Activated naive CD8-positive, alpha-beta T cell (primary cell): ENCODE data around the gene HTN3.
"Not testable (repeated sequence)": the region's sequence is repeated elsewhere in the genome, so short reads cannot be mapped to it uniquely, and the experiment has no call there.

Experiments
- H3K27ac Mint-ChIP-seq: one replicate; pipeline ENCODE4 v1.8.0; 2021; ENCODE audit warnings: mixed read lengths
- H3K27me3 Mint-ChIP-seq: one replicate; pipeline ENCODE4 v1.8.0; 2021; ENCODE audit warnings: mixed read lengths
- H3K36me3 Mint-ChIP-seq: one replicate; pipeline ENCODE4 v1.8.0; 2021; ENCODE audit warnings: mixed read lengths
- H3K4me1 Mint-ChIP-seq: one replicate; pipeline ENCODE4 v1.8.0; 2021; ENCODE audit warnings: low read depth, mixed read lengths
- H3K4me3 Mint-ChIP-seq: one replicate; pipeline ENCODE4 v1.8.0; 2021; ENCODE audit warnings: mild to moderate bottlenecking, mixed read lengths
- H3K9me3 Mint-ChIP-seq: one replicate; pipeline ENCODE4 v1.8.0; 2021; ENCODE audit warnings: low read depth, mixed read lengths

The HTN3 gene

GRCh38 chr4:70028159-70028558 lies at the start of gene HTN3:
TSS of gene HTN3 (plus strand) at chr4:70028459. CDS start at chr4:70030741, 2,282 bp downstream.
- not testable (repeated sequence) for H3K9me3 Mint-ChIP-seq, H3K4me1 Mint-ChIP-seq, H3K4me3 Mint-ChIP-seq, H3K36me3 Mint-ChIP-seq, H3K27ac Mint-ChIP-seq, H3K27me3 Mint-ChIP-seq

GRCh38 chr4:69984030-69984443 lies 44.2 kb upstream of the HTN3 start:
- no peaks in the 10 kb centered on the region for H3K9me3 Mint-ChIP-seq
- H3K36me3 Mint-ChIP-seq = no peaks in the 10 kb centered on the region
- no peak overlapping the region for H3K27ac Mint-ChIP-seq
- no peaks in the 10 kb centered on the region for H3K27me3 Mint-ChIP-seq
- no peaks in the 10 kb centered on the region for H3K4me1 Mint-ChIP-seq
- no peak overlapping the region for H3K4me3 Mint-ChIP-seq

DNA sequence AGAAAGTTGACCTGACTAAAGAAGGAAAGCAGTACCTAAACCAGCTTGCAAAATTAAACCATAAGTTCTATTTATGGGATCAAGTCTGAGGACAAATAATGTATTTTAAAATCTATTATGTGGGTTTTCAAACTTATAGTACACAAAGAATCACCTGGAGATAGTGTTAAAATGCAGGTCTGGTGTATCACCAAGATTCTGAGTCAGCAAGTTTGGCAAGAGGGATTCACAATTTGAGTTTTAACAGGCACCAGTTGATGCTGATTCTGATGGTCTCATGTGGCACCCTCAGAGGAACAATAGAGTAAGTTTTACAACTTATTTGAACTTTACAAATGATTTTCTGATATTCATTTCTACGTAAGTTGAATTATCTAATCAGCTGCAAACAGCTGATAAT lies 41.6 kb upstream of the HTN3 start:
- Mint-ChIP-seq H3K27ac (no peak overlapping the region), H3K36me3 (no peaks in the 10 kb centered on the region), H3K4me3 (no peak overlapping the region), H3K9me3 (no peaks in the 10 kb centered on the region), H3K27me3 (no peaks in the 10 kb centered on the region), H3K4me1 (no peaks in the 10 kb centered on the region)

DNA sequence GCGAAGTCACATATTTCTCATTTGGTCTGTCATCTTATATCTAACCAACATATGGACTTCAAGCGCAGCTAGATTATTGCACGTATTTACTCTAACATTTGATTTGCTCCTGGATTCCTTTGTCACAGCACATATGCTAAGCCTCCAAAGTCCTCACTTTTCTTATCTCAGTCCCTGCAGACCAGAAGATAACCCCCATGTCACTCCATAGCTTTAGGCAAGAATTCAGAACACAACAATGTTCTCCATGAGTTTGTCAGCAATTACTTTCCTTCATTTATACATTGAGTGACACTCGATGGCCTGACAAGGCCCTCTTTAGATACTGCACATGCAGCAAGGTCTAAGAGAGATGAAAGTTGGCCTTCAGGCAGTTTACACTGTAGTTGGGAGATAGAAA lies 37.2 kb upstream of the HTN3 start:
- H3K4me1 Mint-ChIP-seq = no peaks in the 10 kb centered on the region
- no peaks in the 10 kb centered on the region for H3K9me3 Mint-ChIP-seq
- H3K4me3 Mint-ChIP-seq = no peak overlapping the region
- no peaks in the 10 kb centered on the region for H3K27me3 Mint-ChIP-seq
- no peaks in the 10 kb centered on the region for H3K36me3 Mint-ChIP-seq
- no peak overlapping the region for H3K27ac Mint-ChIP-seq

- no peaks in the 10 kb centered on the region for H3K36me3 Mint-ChIP-seq
- no peaks in the 10 kb centered on the region for H3K9me3 Mint-ChIP-seq
- H3K4me3 Mint-ChIP-seq = no peak overlapping the region
- H3K27me3 Mint-ChIP-seq = peaks cover 3% of the 10 kb centered on the region
- no peaks in the 10 kb centered on the region for H3K4me1 Mint-ChIP-seq
- H3K27ac Mint-ChIP-seq = no peak overlapping the region
Measured at GRCh38 chr4:69994782-69995181, 33.5 kb upstream of the HTN3 start.

DNA sequence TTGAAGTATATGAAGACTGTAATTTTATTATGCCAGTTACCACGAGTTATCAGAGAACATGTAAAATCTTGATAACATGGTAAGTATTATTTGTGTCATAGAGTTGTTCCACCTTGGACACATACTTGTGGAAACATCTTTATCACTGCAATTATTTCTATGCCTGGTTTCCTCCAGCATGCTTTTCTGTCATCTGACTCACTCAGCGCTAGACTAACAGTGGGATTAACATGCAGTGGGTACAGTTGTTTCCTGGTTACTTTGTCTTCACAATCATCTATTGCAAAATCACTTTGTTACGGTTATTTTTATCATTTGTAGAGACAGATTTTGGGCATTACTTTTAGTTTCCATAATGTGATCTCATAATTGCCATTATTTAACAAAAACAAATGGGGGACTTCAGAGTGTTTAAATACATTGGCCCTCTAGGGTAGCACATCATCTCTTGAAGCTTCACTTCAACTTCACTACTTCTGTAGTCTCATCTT lies 32.7 kb upstream of the HTN3 start, which contains the start of gene STATH:
Gene STATH, plus strand, starts transcription at position 441 of the 491 bp plus-strand sequence. CDS start 2,472 bp downstream, outside the sequence.
- H3K27me3 Mint-ChIP-seq = peaks cover 3% of the 10 kb centered on the region
- H3K36me3 Mint-ChIP-seq = no peaks in the 10 kb centered on the region

GRCh38 chr4:69999420-69999819 lies 28.8 kb upstream of the HTN3 start:
- H3K27me3 Mint-ChIP-seq = peaks cover 3% of the 10 kb centered on the region
- H3K36me3 Mint-ChIP-seq = no peaks in the 10 kb centered on the region
- H3K4me3 Mint-ChIP-seq = no peak overlapping the region
- no peak overlapping the region for H3K27ac Mint-ChIP-seq
- H3K9me3 Mint-ChIP-seq = no peaks in the 10 kb centered on the region
- H3K4me1 Mint-ChIP-seq = no peaks in the 10 kb centered on the region

More for the DNA sequence above, 32.7 kb upstream of the HTN3 start, which contains the start of gene STATH:
- no peak within 1 kb of the TSS for H3K27ac Mint-ChIP-seq
- no peaks in the 10 kb centered on the region for H3K4me1 Mint-ChIP-seq
- H3K4me3 Mint-ChIP-seq = no peak within 1 kb of the TSS
- no peaks in the 10 kb centered on the region for H3K9me3 Mint-ChIP-seq

DNA sequence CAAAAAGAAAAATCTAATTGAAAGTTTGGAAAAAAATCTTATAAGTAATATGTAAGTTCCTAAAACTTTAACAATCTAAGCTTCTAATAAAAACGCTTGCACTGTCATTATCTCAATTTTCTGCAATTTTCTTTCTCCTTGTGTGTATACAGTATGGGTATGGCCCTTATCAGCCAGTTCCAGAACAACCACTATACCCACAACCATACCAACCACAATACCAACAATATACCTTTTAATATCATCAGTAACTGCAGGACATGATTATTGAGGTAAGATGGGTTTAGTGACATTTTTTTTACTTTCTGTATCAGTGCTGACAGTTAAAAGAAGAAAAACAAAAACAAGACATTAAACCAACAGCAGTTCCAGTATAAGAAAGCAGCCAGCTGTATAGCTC lies 27.5 kb upstream of the HTN3 start:
- no peaks in the 10 kb centered on the region for H3K9me3 Mint-ChIP-seq
- H3K36me3 Mint-ChIP-seq = no peaks in the 10 kb centered on the region
- H3K27ac Mint-ChIP-seq = no peak overlapping the region
- H3K27me3 Mint-ChIP-seq = peaks cover 3% of the 10 kb centered on the region
- no peaks in the 10 kb centered on the region for H3K4me1 Mint-ChIP-seq
- H3K4me3 Mint-ChIP-seq = no peak overlapping the region

DNA sequence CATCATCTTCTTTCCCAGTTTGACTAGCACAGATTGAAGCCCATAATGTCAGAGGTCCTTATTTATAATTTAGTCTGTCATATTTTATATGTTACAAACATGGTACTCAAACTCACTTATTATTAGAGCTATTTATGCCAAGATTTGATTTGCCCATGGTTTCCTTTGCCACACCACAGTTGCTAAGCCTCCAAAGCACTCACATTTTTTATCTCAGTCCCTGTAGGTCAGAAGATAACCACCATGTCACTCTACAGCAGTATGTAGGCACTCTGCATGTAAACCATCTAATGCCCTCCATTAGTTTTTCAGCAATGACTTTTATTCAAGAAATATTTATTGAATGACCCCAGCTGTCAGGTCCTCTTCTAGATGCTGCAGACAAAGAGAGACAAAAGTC lies 25.8 kb upstream of the HTN3 start:
- Mint-ChIP-seq H3K4me3 (no peak overlapping the region), H3K27me3 (peaks cover 5% of the 10 kb centered on the region), H3K9me3 (no peaks in the 10 kb centered on the region), H3K4me1 (no peaks in the 10 kb centered on the region), H3K27ac (no peak overlapping the region), H3K36me3 (no peaks in the 10 kb centered on the region)

GRCh38 chr4:70008771-70009170 lies 19.5 kb upstream of the HTN3 start:
- H3K9me3 Mint-ChIP-seq = peaks cover 10% of the 10 kb centered on the region
- no peaks in the 10 kb centered on the region for H3K4me1 Mint-ChIP-seq
- no peak overlapping the region for H3K4me3 Mint-ChIP-seq
- no peak overlapping the region for H3K27ac Mint-ChIP-seq
- peaks cover 2% of the 10 kb centered on the region for H3K27me3 Mint-ChIP-seq
- no peaks in the 10 kb centered on the region for H3K36me3 Mint-ChIP-seq

DNA sequence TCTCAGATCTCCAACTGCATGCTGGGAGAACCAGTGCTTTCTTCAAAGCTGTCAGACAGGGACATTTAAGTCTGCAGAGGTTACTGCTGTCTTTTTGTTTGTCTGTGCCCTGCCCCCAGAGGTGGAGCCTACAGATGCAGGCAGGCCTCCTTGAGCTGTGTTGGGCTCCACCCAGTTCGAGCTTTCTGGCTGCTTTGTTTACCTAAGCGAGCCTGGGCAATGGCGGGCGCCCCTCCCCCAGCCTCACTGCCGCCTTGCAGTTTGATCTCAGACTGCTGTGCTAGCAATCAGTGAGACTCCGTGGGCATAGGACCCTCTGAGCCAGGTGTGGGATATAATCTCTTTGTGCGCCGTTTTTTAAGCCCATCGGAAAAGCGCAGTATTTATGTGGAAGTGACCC lies 9.3 kb upstream of the HTN3 start:
- H3K4me1 Mint-ChIP-seq, H3K27ac Mint-ChIP-seq, H3K36me3 Mint-ChIP-seq, H3K4me3 Mint-ChIP-seq, H3K27me3 Mint-ChIP-seq, H3K9me3 Mint-ChIP-seq: not testable (repeated sequence)

DNA sequence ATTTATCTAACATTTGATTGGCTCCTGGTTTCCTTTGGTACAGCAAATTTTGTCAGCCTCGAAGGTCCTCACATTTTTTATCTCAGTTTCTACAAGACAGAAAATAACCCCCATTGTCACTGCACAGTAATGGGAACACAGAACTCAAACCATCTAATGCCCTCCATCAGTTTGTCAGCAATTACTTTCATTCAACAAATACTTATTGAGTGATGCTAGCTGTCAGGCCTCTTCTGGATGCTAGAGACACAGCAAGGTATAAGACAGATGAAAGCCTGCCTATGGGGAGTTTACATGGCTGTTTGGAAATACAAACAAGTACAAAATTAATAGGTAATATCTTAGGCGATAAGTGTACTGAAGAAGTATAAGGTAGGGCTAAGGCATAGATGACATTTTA lies 5.0 kb upstream of the HTN3 start:
- Mint-ChIP-seq H3K9me3 (no peaks in the 10 kb centered on the region), H3K36me3 (no peaks in the 10 kb centered on the region), H3K27me3 (peaks cover 2% of the 10 kb centered on the region), H3K27ac (no peak overlapping the region), H3K4me1 (no peaks in the 10 kb centered on the region), H3K4me3 (no peak overlapping the region)

GRCh38 chr4:70027011-70027410 lies 1.2 kb upstream of the HTN3 start:
- Mint-ChIP-seq H3K4me1 (no peaks in the 10 kb centered on the region), H3K4me3 (no peak overlapping the region), H3K9me3 (no peaks in the 10 kb centered on the region), H3K27ac (no peak overlapping the region), H3K27me3 (no peaks in the 10 kb centered on the region), H3K36me3 (no peaks in the 10 kb centered on the region)

DNA sequence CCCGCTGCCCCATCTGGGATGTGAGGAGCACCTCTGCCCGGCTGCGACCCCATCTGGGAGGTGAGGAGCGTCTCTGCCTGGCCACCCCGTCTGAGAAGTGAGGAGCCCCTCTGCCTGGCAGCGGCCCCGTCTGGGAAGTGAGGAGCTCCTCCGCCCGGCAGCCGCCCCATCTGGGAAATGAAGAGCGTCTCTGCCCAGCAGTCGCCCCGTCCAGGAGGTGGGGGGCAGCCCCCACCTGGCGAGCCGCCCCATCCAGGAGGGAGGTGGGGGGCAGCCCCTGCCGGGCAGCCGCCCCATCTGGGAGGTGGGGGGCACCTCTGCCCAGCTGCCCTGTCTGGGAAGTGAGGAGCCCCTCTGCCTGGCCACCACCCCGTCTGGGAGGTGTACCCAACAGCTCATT lies 9.3 kb downstream of the HTN3 start:
- H3K36me3 Mint-ChIP-seq, H3K27ac Mint-ChIP-seq, H3K4me3 Mint-ChIP-seq, H3K4me1 Mint-ChIP-seq, H3K27me3 Mint-ChIP-seq: not testable (repeated sequence)
- H3K9me3 Mint-ChIP-seq = peaks cover 11% of the 10 kb centered on the region

GRCh38 chr4:70039928-70040327 lies 11.7 kb downstream of the HTN3 start:
- not testable (repeated sequence) for H3K9me3 Mint-ChIP-seq, H3K4me1 Mint-ChIP-seq, H3K36me3 Mint-ChIP-seq, H3K4me3 Mint-ChIP-seq, H3K27me3 Mint-ChIP-seq, H3K27ac Mint-ChIP-seq

GRCh38 chr4:70041652-70042286 lies 13.5 kb downstream of the HTN3 start:
- H3K36me3 Mint-ChIP-seq = no peaks in the 10 kb centered on the region
- H3K9me3 Mint-ChIP-seq = peaks cover 9% of the 10 kb centered on the region
- H3K4me3 Mint-ChIP-seq = no peak overlapping the region
- H3K27ac Mint-ChIP-seq = no peak overlapping the region
- no peaks in the 10 kb centered on the region for H3K4me1 Mint-ChIP-seq
- H3K27me3 Mint-ChIP-seq = no peaks in the 10 kb centered on the region
